HG03025 (cell line): ENCODE measurements around the gene HNRNPUL2.
A peak's percentile ranks its signal among the peaks of the same experiment; 100 is the strongest.
"Not testable (repeated sequence)": the region's sequence is repeated elsewhere in the genome, so short reads cannot be mapped to it uniquely, and the experiment has no call there.

Experiments
- ATAC-seq: cut with Tn5 transposase; IDR thresholded peaks from one replicate; pipeline ENCODE4 v1.9.1; 2021; ENCODE audit warnings: mild to moderate bottlenecking, moderate library complexity; ENCODE audit not compliant: unreplicated experiment, low FRiP score

HNRNPUL2 gene

GRCh38 chr11:62705880-62706849 is 21.1 kb downstream of the HNRNPUL2 start:
- peak; percentile 37 for ATAC-seq

- no peak for ATAC-seq
Observed at GRCh38 chr11:62705413-62705812, 21.8 kb downstream of the HNRNPUL2 start.

- ATAC-seq, result not testable (repeated sequence)
Observed at GRCh38 chr11:62703921-62704320, 23.3 kb downstream of the HNRNPUL2 start.

- ATAC-seq, result no peak
Observed at GRCh38 chr11:62702246-62702645, 25.0 kb downstream of the HNRNPUL2 start.

GRCh38 chr11:62694455-62695167 is 32.6 kb downstream of the HNRNPUL2 start:
- no peak for ATAC-seq

GRCh38 chr11:62693624-62694023 is 33.6 kb downstream of the HNRNPUL2 start:
- ATAC-seq, result not testable (repeated sequence)

GRCh38 chr11:62689421-62690183 is 37.7 kb downstream of the HNRNPUL2 start, which contains the start of gene LRRN4CL:
Gene LRRN4CL (minus strand): TSS chr11:62689530. CDS start chr11:62688508, 1,022 bp downstream.
- ATAC-seq, result no peak

GRCh38 chr11:62688491-62688890 is 38.8 kb downstream of the HNRNPUL2 start:
- no peak for ATAC-seq

- ATAC-seq, result no peak
Observed at GRCh38 chr11:62687508-62688396, 39.5 kb downstream of the HNRNPUL2 start.

GRCh38 chr11:62682518-62682917 is 44.7 kb downstream of the HNRNPUL2 start:
- ATAC-seq, result no peak

GRCh38 chr11:62680825-62681240 is 46.4 kb downstream of the HNRNPUL2 start:
- no peak for ATAC-seq

- no peak for ATAC-seq
Observed at GRCh38 chr11:62678770-62679696, 48.2 kb downstream of the HNRNPUL2 start, which contains the start of gene UBXN1. Gene UBXN1 (minus strand): TSS chr11:62679073. CDS start chr11:62678923, 150 bp downstream.

- no peak for ATAC-seq
Observed at GRCh38 chr11:62678433-62678769, 48.9 kb downstream of the HNRNPUL2 start.

GRCh38 chr11:62677714-62678113 is 49.5 kb downstream of the HNRNPUL2 start:
- no peak for ATAC-seq

GRCh38 chr11:62677156-62677555 is 50.1 kb downstream of the HNRNPUL2 start:
- no peak for ATAC-seq

- no peak for ATAC-seq
Observed at GRCh38 chr11:62676698-62677097, 50.6 kb downstream of the HNRNPUL2 start.

GRCh38 chr11:62675415-62675814 is 51.8 kb downstream of the HNRNPUL2 start:
- ATAC-seq, result not testable (repeated sequence)

GRCh38 chr11:62673196-62673525 is 54.1 kb downstream of the HNRNPUL2 start:
- ATAC-seq, result no peak
